ENCODE results near the gene GPATCH4.
"Not testable (repeated sequence)": the region's sequence is repeated elsewhere in the genome, so short reads cannot be mapped to it uniquely, and the experiment has no call there.

Gene GPATCH4

GRCh38 chr1:156598125-156598524, 3.2 kb downstream of the GPATCH4 start:
- H3K36me3 Mint-ChIP-seq (ENCODE audit: low read depth): peaks cover 40% of the 10 kb centered on the region
- no peak overlapping the region for H3K4me3 Mint-ChIP-seq

GRCh38 chr1:156596426-156596825, 4.9 kb downstream of the GPATCH4 start:
- H3K36me3 Mint-ChIP-seq (ENCODE audit: low read depth): peaks cover 42% of the 10 kb centered on the region
- no peak overlapping the region for H3K4me3 Mint-ChIP-seq

More at GRCh38 chr1:156598125-156598524, 3.2 kb downstream of the GPATCH4 start:
- no peaks in the 10 kb centered on the region for H3K27me3 Mint-ChIP-seq (ENCODE audit: low read depth)
- no peak for DNase-seq (ENCODE audit: low spot score)
- no peaks in the 10 kb centered on the region for H3K9me3 Mint-ChIP-seq
- H3K27ac Mint-ChIP-seq: no peak overlapping the region
- peaks cover 22% of the 10 kb centered on the region for H3K4me1 Mint-ChIP-seq (ENCODE audit: low read depth)

GRCh38 chr1:156595016-156595415, 6.3 kb downstream of the GPATCH4 start:
- no peaks in the 10 kb centered on the region for H3K9me3 Mint-ChIP-seq
- H3K27me3 Mint-ChIP-seq (ENCODE audit: low read depth): no peaks in the 10 kb centered on the region
- H3K4me3 Mint-ChIP-seq: no peak overlapping the region
- peak overlapping the region; percentile 13 for H3K27ac Mint-ChIP-seq
- peaks cover 39% of the 10 kb centered on the region for H3K36me3 Mint-ChIP-seq (ENCODE audit: low read depth)
- H3K4me1 Mint-ChIP-seq (ENCODE audit: low read depth): peaks cover 19% of the 10 kb centered on the region
- no peak for DNase-seq (ENCODE audit: low spot score)

More at GRCh38 chr1:156596426-156596825, 4.9 kb downstream of the GPATCH4 start:
- no peaks in the 10 kb centered on the region for H3K9me3 Mint-ChIP-seq
- no peak for DNase-seq (ENCODE audit: low spot score)
- no peak overlapping the region for H3K27ac Mint-ChIP-seq
- H3K27me3 Mint-ChIP-seq (ENCODE audit: low read depth): no peaks in the 10 kb centered on the region
- peaks cover 18% of the 10 kb centered on the region for H3K4me1 Mint-ChIP-seq (ENCODE audit: low read depth)

- peaks cover 37% of the 10 kb centered on the region for H3K36me3 Mint-ChIP-seq (ENCODE audit: low read depth)
- H3K4me1 Mint-ChIP-seq (ENCODE audit: low read depth): peaks cover 17% of the 10 kb centered on the region
- no peaks in the 10 kb centered on the region for H3K9me3 Mint-ChIP-seq
- H3K27me3 Mint-ChIP-seq (ENCODE audit: low read depth): no peaks in the 10 kb centered on the region
- H3K4me3 Mint-ChIP-seq: no peak overlapping the region
- H3K27ac Mint-ChIP-seq: no peak overlapping the region
- no peak for DNase-seq (ENCODE audit: low spot score)
These were observed 7.1 kb downstream of the GPATCH4 start for GRCh38 chr1:156594190-156594589.

- no peaks in the 10 kb centered on the region for H3K27me3 Mint-ChIP-seq (ENCODE audit: low read depth)
- peaks cover 34% of the 10 kb centered on the region for H3K36me3 Mint-ChIP-seq (ENCODE audit: low read depth)
- H3K4me3 Mint-ChIP-seq: no peak overlapping the region
- H3K4me1 Mint-ChIP-seq (ENCODE audit: low read depth): peaks cover 17% of the 10 kb centered on the region
- no peak for DNase-seq (ENCODE audit: low spot score)
- H3K9me3 Mint-ChIP-seq: no peaks in the 10 kb centered on the region
- no peak overlapping the region for H3K27ac Mint-ChIP-seq
These were observed 7.7 kb downstream of the GPATCH4 start for GRCh38 chr1:156593661-156593989.

- no peak for DNase-seq (ENCODE audit: low spot score)
- peaks cover 29% of the 10 kb centered on the region for H3K36me3 Mint-ChIP-seq (ENCODE audit: low read depth)
- peak overlapping the region; percentile 15 for H3K27ac Mint-ChIP-seq
- peaks cover 17% of the 10 kb centered on the region for H3K4me1 Mint-ChIP-seq (ENCODE audit: low read depth)
- peak overlapping the region; percentile 60 for H3K4me3 Mint-ChIP-seq
- H3K9me3 Mint-ChIP-seq: no peaks in the 10 kb centered on the region
- no peaks in the 10 kb centered on the region for H3K27me3 Mint-ChIP-seq (ENCODE audit: low read depth)
These were observed 8.2 kb downstream of the GPATCH4 start for GRCh38 chr1:156592910-156593660.

- no peak for DNase-seq (ENCODE audit: low spot score)
- Mint-ChIP-seq H3K4me1 (ENCODE audit: low read depth) (peaks cover 17% of the 10 kb centered on the region), H3K9me3 (no peaks in the 10 kb centered on the region), H3K4me3 (peak overlapping the region; percentile 60), H3K27me3 (ENCODE audit: low read depth) (no peaks in the 10 kb centered on the region), H3K27ac (peak overlapping the region; percentile 55), H3K36me3 (ENCODE audit: low read depth) (peaks cover 27% of the 10 kb centered on the region)
These were observed 8.9 kb downstream of the GPATCH4 start for GRCh38 chr1:156592158-156592909.

GRCh38 chr1:156591432-156592157, 9.7 kb downstream of the GPATCH4 start, which contains the start of gene NAXE:
Gene NAXE, plus strand, starts transcription at chr1:156591776. Its CDS starts 29 bp downstream, at chr1:156591805.
- H3K36me3 Mint-ChIP-seq (ENCODE audit: low read depth): peaks cover 20% of the 10 kb centered on the region
- H3K27ac Mint-ChIP-seq: peak within 1 kb of the TSS; percentile 81
- peaks cover 16% of the 10 kb centered on the region for H3K4me1 Mint-ChIP-seq (ENCODE audit: low read depth)
- DNase-seq (ENCODE audit: low spot score): peak; percentile 67
- no peaks in the 10 kb centered on the region for H3K27me3 Mint-ChIP-seq (ENCODE audit: low read depth)
- H3K4me3 Mint-ChIP-seq: peak within 1 kb of the TSS; percentile 84
- H3K9me3 Mint-ChIP-seq: no peaks in the 10 kb centered on the region

GRCh38 chr1:156591181-156591431, 10.2 kb downstream of the GPATCH4 start:
- H3K27me3 Mint-ChIP-seq (ENCODE audit: low read depth): no peaks in the 10 kb centered on the region
- peak overlapping the region; percentile 84 for H3K4me3 Mint-ChIP-seq
- DNase-seq (ENCODE audit: low spot score): no peak
- peaks cover 20% of the 10 kb centered on the region for H3K36me3 Mint-ChIP-seq (ENCODE audit: low read depth)
- H3K9me3 Mint-ChIP-seq: no peaks in the 10 kb centered on the region
- H3K27ac Mint-ChIP-seq: peak overlapping the region; percentile 81
- peaks cover 16% of the 10 kb centered on the region for H3K4me1 Mint-ChIP-seq (ENCODE audit: low read depth)

GRCh38 chr1:156590326-156591180, 10.7 kb downstream of the GPATCH4 start:
- peaks cover 15% of the 10 kb centered on the region for H3K36me3 Mint-ChIP-seq (ENCODE audit: low read depth)
- no peaks in the 10 kb centered on the region for H3K9me3 Mint-ChIP-seq
- no peaks in the 10 kb centered on the region for H3K27me3 Mint-ChIP-seq (ENCODE audit: low read depth)
- H3K4me3 Mint-ChIP-seq: peak overlapping the region; percentile 84
- H3K27ac Mint-ChIP-seq: no peak overlapping the region
- no peak for DNase-seq (ENCODE audit: low spot score)
- peaks cover 16% of the 10 kb centered on the region for H3K4me1 Mint-ChIP-seq (ENCODE audit: low read depth)

- Mint-ChIP-seq H3K27me3 (ENCODE audit: low read depth) (no peaks in the 10 kb centered on the region), H3K27ac (no peak overlapping the region), H3K9me3 (no peaks in the 10 kb centered on the region), H3K36me3 (ENCODE audit: low read depth) (peaks cover 6% of the 10 kb centered on the region), H3K4me1 (ENCODE audit: low read depth) (peaks cover 16% of the 10 kb centered on the region), H3K4me3 (no peak overlapping the region)
- no peak for DNase-seq (ENCODE audit: low spot score)
These were observed 11.7 kb downstream of the GPATCH4 start for GRCh38 chr1:156589546-156589945.

GRCh38 chr1:156587927-156588326, 13.4 kb downstream of the GPATCH4 start:
- not testable (repeated sequence) for H3K27ac Mint-ChIP-seq; DNase-seq (ENCODE audit: low spot score); H3K36me3 Mint-ChIP-seq (ENCODE audit: low read depth); H3K9me3 Mint-ChIP-seq; H3K27me3 Mint-ChIP-seq (ENCODE audit: low read depth); H3K4me3 Mint-ChIP-seq
- H3K4me1 Mint-ChIP-seq (ENCODE audit: low read depth): peaks cover 20% of the 10 kb centered on the region

GRCh38 chr1:156586892-156587477, 14.3 kb downstream of the GPATCH4 start:
- Mint-ChIP-seq H3K9me3 (no peaks in the 10 kb centered on the region), H3K36me3 (ENCODE audit: low read depth) (no peaks in the 10 kb centered on the region), H3K4me3 (no peak overlapping the region), H3K27me3 (ENCODE audit: low read depth) (no peaks in the 10 kb centered on the region), H3K27ac (no peak overlapping the region), H3K4me1 (ENCODE audit: low read depth) (peaks cover 16% of the 10 kb centered on the region)
- no peak for DNase-seq (ENCODE audit: low spot score)
